HCT116 (cell line): ENCODE results near the gene INO80. TPM values are rescaled to one million over a fixed set of nuclear protein-coding genes. Genes with fewer than 3 reads are reported as not detected.

Source experiments
- ATAC-seq: fragments of 200-7000 bp; cut with Tn5 transposase; 2 replicates; pipeline ENCODE4 v1.9.1; 2020; ENCODE audit warnings: mild to moderate bottlenecking, moderate library complexity
- BruUV-seq: library from RNA; stranded (reverse); fragments of 400-500 nt; replicated peaks from 2 replicates; lab custom pipeline; 2021; lab: Mats Ljungman, UMichigan
- CTCF ChIA-PET: fragments of 300-600 bp; sonication (Branson Sonifier 250); formaldehyde crosslinking; loops from one replicate; lab custom pipeline; 2021; ENCODE audit warnings: antibody characterized with exemption; lab: Charles Lee
- POLR2A ChIA-PET: fragments of 300-600, 350-600 bp; sonication (Branson Sonifier 250); formaldehyde crosslinking; loops from one replicate; lab custom pipeline; 2021; ENCODE audit warnings: antibody characterized with exemption; lab: Charles Lee
- RAD21 ChIA-PET, 2 experiments: fragments of 300-600 bp; sonication (Branson Sonifier 250); formaldehyde crosslinking; loops; one replicate each; lab custom pipeline; 2023; ENCODE audit warnings: low total read pairs in 2 of 2; ENCODE audit not compliant: uncharacterized antibody in 2 of 2, unreplicated experiment in 2 of 2, low non-redundant PET in 1 of 2; lab: Charles Lee
- DNase-seq: peaks from one replicate; pipeline ENCODE4 v3.0.0-alpha.2; 2010; ENCODE audit warnings: low read depth, low spot score
- H2AFZ ChIP-seq: fragments of 200-600 bp; shearing (Covaris generic), sonication (generic); 2 replicates; pipeline ENCODE4 v1.6.1; 2017; ENCODE audit warnings: low read depth, mixed run types, mixed read lengths, antibody characterized with exemption, low read length; ENCODE audit not compliant: poor library complexity, severe bottlenecking
- H3K27ac ChIP-seq: 2 replicates; pipeline ENCODE4 v1.5.1; 2012; ENCODE audit warnings: low read depth, low read length
- H3K27me3 ChIP-seq: fragments of 200-600 bp; sonication (generic); 2 replicates; pipeline ENCODE4 v1.6.1; 2016; ENCODE audit warnings: mixed run types, low read length, mixed read lengths; ENCODE audit not compliant: insufficient read depth
- H3K36me3 ChIP-seq, 2 experiments: fragments of 200-500 bp in 1 of 2; fragments of 200-600 bp in 1 of 2; sonication (Bioruptor generic) in 1 of 2; sonication (generic) in 1 of 2; 2 replicates each; pipeline versions ENCODE4 v1.5.1 to v1.6.1; 2014 to 2016; ENCODE audit warnings: low read length in 2 of 2, inconsistent platforms in 1 of 2, mixed read lengths in 1 of 2, mixed run types in 1 of 2; ENCODE audit not compliant: insufficient read depth in 2 of 2, control insufficient read depth in 1 of 2
- H3K4me1 ChIP-seq, 2 experiments: fragments of 200-600 bp in 1 of 2; sonication (generic) in 1 of 2; 2 replicates each; pipeline versions ENCODE4 v1.5.1 to v1.6.1; 2012 to 2017; ENCODE audit warnings: low read length in 2 of 2, inconsistent platforms in 1 of 2, mild to moderate bottlenecking in 1 of 2, mixed read lengths in 1 of 2, mixed run types in 1 of 2, moderate library complexity in 1 of 2; ENCODE audit not compliant: insufficient read depth in 2 of 2, control insufficient read depth in 1 of 2
- H3K4me2 ChIP-seq: fragments of 200-600 bp; sonication (generic); 2 replicates; pipeline ENCODE4 v1.6.1; 2017; ENCODE audit warnings: mixed run types, low read length, mixed read lengths
- H3K4me3 ChIP-seq, 2 experiments: fragments of 200-600 bp in 1 of 2; sonication (generic) in 1 of 2; replicated peaks in 1 of 2; 2 replicates each; pipeline ENCODE4 v1.5.1; 2011 to 2016; ENCODE audit warnings: low read length in 2 of 2, control low read depth in 1 of 2, low read depth in 1 of 2, mild to moderate bottlenecking in 1 of 2, mixed read lengths in 1 of 2, mixed run types in 1 of 2
- H3K79me2 ChIP-seq: fragments of 200-600 bp; sonication (generic); 2 replicates; pipeline ENCODE4 v1.6.1; 2017; ENCODE audit warnings: mild to moderate bottlenecking, mixed run types, low read length, moderate library complexity, mixed read lengths; ENCODE audit not compliant: insufficient read depth
- H3K9ac ChIP-seq: fragments of 200-600 bp; sonication (generic); 2 replicates; pipeline ENCODE4 v1.6.1; 2016; ENCODE audit warnings: low read length, mixed read lengths
- H3K9me2 ChIP-seq: fragments of 200-600 bp; sonication (generic), shearing (Covaris generic); 2 replicates; pipeline ENCODE4 v1.6.1; 2017; ENCODE audit warnings: mixed run types, mild to moderate bottlenecking, moderate library complexity; ENCODE audit not compliant: insufficient read depth
- H3K9me3 ChIP-seq, 2 experiments: fragments of 200-500 bp in 1 of 2; fragments of 200-600 bp in 1 of 2; sonication (Bioruptor generic) in 1 of 2; sonication (generic) in 1 of 2; 2 replicates each; pipeline ENCODE4 v1.6.1; 2014 to 2017; ENCODE audit warnings: low read length in 2 of 2, mixed read lengths in 2 of 2, inconsistent platforms in 1 of 2, low read depth in 1 of 2, mild to moderate bottlenecking in 1 of 2, mixed run types in 1 of 2, moderate library complexity in 1 of 2; ENCODE audit not compliant: control insufficient read depth in 1 of 2, insufficient read depth in 1 of 2
- H4K20me1 ChIP-seq: fragments of 200-600 bp; sonication (generic), shearing (Covaris generic); 2 replicates; pipeline ENCODE4 v1.6.1; 2017; ENCODE audit warnings: mixed run types, mild to moderate bottlenecking, moderate library complexity; ENCODE audit not compliant: insufficient read depth
- FOSL1 ChIP-seq: IDR thresholded peaks from 2 replicates; pipeline ENCODE4 v1.6.1; 2012; ENCODE audit warnings: low read depth
- RAD21 ChIP-seq: IDR thresholded peaks from 2 replicates; pipeline ENCODE4 v1.6.1; 2012; ENCODE audit warnings: low read depth, mild to moderate bottlenecking
- intact Hi-C: fragments of 100-400 bp; cut with micrococcal nuclease; formaldehyde crosslinking; loops from 2 replicates; pipeline ENCODE4 v1.10.0; 2022
- total RNA-seq: library from RNA; stranded (reverse); gene quantifications from one replicate; pipeline ENCODE4 v1.2.1, GENCODE V29; 2021; ENCODE audit not compliant: unreplicated experiment
- TF ChIP-seq, protein P1 (sequence below), 3 experiments: fragments of 200-600 bp in 1 of 3; sonication (generic) in 1 of 3; IDR thresholded peaks in 2 of 3; conservative IDR thresholded peaks in 1 of 3; 2 replicates each; pipeline ENCODE4 v1.5.1; 2012 to 2017; ENCODE audit warnings: low read depth in 2 of 3, low read length in 2 of 3, antibody characterized with exemption in 1 of 3, borderline replicate concordance in 1 of 3, control low read depth in 1 of 3, mild to moderate bottlenecking in 1 of 3, mixed read lengths in 1 of 3, mixed run types in 1 of 3, moderate library complexity in 1 of 3; ENCODE audit not compliant: insufficient read depth in 1 of 3

The INO80 gene
- total RNA-seq, 1 experiment from 2014 or later, result 28.2 TPM

DNA sequence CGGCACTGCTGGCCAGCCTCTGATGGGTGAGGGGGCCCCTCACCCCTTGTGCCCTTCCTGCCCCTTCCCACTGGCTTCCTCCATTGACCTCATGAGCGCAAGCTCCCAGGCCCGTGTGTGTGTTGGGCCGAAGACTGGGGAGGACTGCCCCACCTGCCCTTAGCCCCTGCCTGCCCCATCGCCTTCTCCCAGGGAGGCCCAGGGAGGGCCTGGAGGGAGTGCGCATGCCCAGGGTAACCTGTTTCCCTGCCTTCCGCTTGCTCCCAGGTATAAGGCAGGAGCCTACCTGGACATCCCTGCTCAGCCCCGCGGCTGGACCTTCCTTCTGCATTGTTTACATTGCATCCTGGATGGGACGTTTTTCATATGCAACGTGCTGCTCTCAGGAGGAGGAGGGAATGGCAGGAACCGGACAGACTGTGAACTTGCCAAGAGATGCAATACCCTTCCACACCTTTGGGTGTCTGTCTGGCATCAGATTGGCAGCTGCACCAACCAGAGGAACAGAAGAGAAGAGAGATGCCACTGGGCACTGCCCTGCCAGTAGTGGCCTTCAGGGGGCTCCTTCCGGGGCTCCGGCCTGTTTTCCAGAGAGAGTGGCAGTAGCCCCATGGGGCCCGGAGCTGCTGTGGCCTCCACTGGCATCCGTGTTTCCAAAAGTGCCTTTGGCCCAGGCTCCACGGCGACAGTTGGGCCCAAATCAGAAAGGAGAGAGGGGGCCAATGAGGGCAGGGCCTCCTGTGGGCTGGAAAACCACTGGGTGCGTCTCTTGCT, 178.1 kb downstream of the INO80 start:
- peak; percentile 64 for DNase-seq
- Histone ChIP-seq H3K36me3 (no peaks in the 10 kb centered on the region), H3K9me2 (no peaks in the 10 kb centered on the region), H3K27ac (peak overlapping the region; percentile 23; the same call in 1 of the 2 replicates), H3K9ac (no peak overlapping the region), H4K20me1 (no peaks in the 10 kb centered on the region), H3K4me2 (no peak overlapping the region), H3K27me3 (no peaks in the 10 kb centered on the region), H3K79me2 (no peaks in the 10 kb centered on the region), H3K4me3 (no peak overlapping the region), H3K4me1 (peaks cover 17 to 18% of the 10 kb centered on the region in 2 experiments; a peak in 3 of 4 replicates), H2AFZ (no peak overlapping the region), H3K9me3 (no peaks in the 10 kb centered on the region)
- ChIA-PET CTCF (interaction anchor here (0.6 to 2.3 kb wide), 4 partner anchors 7 to 391 kb away, joined by 3 to 16 read pairs (median 6); partner anchors contain the start of gene CHAC1), RAD21 (no interaction called here), POLR2A (interaction anchor here (1.8 to 5.7 kb wide), 2 partner anchors 8 to 15 kb away, joined by 8 to 39 read pairs; partner anchors contain the start of genes CHAC1 and DLL4)
- TF ChIP-seq, protein P1, sequence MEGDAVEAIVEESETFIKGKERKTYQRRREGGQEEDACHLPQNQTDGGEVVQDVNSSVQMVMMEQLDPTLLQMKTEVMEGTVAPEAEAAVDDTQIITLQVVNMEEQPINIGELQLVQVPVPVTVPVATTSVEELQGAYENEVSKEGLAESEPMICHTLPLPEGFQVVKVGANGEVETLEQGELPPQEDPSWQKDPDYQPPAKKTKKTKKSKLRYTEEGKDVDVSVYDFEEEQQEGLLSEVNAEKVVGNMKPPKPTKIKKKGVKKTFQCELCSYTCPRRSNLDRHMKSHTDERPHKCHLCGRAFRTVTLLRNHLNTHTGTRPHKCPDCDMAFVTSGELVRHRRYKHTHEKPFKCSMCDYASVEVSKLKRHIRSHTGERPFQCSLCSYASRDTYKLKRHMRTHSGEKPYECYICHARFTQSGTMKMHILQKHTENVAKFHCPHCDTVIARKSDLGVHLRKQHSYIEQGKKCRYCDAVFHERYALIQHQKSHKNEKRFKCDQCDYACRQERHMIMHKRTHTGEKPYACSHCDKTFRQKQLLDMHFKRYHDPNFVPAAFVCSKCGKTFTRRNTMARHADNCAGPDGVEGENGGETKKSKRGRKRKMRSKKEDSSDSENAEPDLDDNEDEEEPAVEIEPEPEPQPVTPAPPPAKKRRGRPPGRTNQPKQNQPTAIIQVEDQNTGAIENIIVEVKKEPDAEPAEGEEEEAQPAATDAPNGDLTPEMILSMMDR (IDR thresholded peaks at IDR 0.05 in 2 of 3, conservative IDR thresholded peaks at IDR 0.05 in 1 of 3; ENCODE audit: borderline replicate concordance in 1 of 3, insufficient read depth in 1 of 3, low read depth in 2 of 3, low read length in 2 of 3), result peak; percentile 66 to 94 (median 69)
- TF ChIP-seq RAD21, result peak; percentile 81
- no peak for TF ChIP-seq FOSL1
- peak; percentile 67 for ATAC-seq
- intact Hi-C loops, result loop anchor here (10.0 kb wide), 1 partner anchor 247 kb away; no protein-coding TSS in a partner anchor
- no TSS peak for BruUV-seq
